IMR-90 (cell line): ENCODE measurements around the gene STARD7. TPM values are rescaled to one million over a fixed set of nuclear protein-coding genes. Genes with fewer than 3 reads are reported as not detected.

ENCODE experiments used
- ATAC-seq: fragments of 200-7000 bp; cut with Tn5 transposase; 2 replicates; pipeline ENCODE4 v1.9.1; 2020; ENCODE audit warnings: low read depth, mild to moderate bottlenecking, moderate library complexity
- BruUV-seq: library from RNA; stranded (reverse); fragments of 400-500 nt; replicated peaks from 2 replicates; lab custom pipeline; 2021; lab: Mats Ljungman, UMichigan
- CTCF ChIA-PET: fragments of 300-600 bp; formaldehyde crosslinking; extraction: SDS; loops from one replicate; lab custom pipeline; 2021; ENCODE audit warnings: antibody characterized with exemption; lab: Yijun Ruan, JAX
- POLR2A ChIA-PET: fragments of 300-600 bp; sonication (Branson Sonifier 250); formaldehyde crosslinking; loops from one replicate; lab custom pipeline; 2022; ENCODE audit warnings: antibody characterized with exemption; ENCODE audit not compliant: unreplicated experiment; lab: Charles Lee
- DNase-seq: peaks from one replicate; pipeline ENCODE4 v3.0.0; 2013
- H2AFZ ChIP-seq: replicated peaks from 2 replicates; pipeline ENCODE3; 2013; ENCODE audit warnings: low read length, mild to moderate bottlenecking; ENCODE audit not compliant: poor library complexity
- H2AK5ac ChIP-seq: 2 replicates; pipeline ENCODE4 v1.6.1; 2013; ENCODE audit warnings: low read depth, low read length, inconsistent platforms
- H2AK9ac ChIP-seq: replicated peaks from 2 replicates; pipeline ENCODE3; 2013; ENCODE audit warnings: mild to moderate bottlenecking, low read depth, low read length, moderate library complexity; ENCODE audit not compliant: poor library complexity
- H2BK120ac ChIP-seq: 2 replicates; pipeline ENCODE4 v1.6.1; 2013; ENCODE audit warnings: low read depth, low read length, inconsistent platforms
- H2BK15ac ChIP-seq: 3 replicates; pipeline ENCODE4 v1.6.1; 2013; ENCODE audit warnings: low read depth, low read length, inconsistent platforms
- H2BK20ac ChIP-seq: 2 replicates; pipeline ENCODE4 v1.6.1; 2013; ENCODE audit warnings: low read depth, mild to moderate bottlenecking, inconsistent platforms, low read length, moderate library complexity
- H2BK5ac ChIP-seq: 2 replicates; pipeline ENCODE4 v1.6.1; 2013; ENCODE audit warnings: mild to moderate bottlenecking, low read depth, low read length, inconsistent platforms; ENCODE audit not compliant: poor library complexity, severe bottlenecking
- H3K14ac ChIP-seq: replicated peaks from 2 replicates; pipeline ENCODE4 v1.6.1; 2013; ENCODE audit warnings: low read depth, low read length, inconsistent platforms
- H3K18ac ChIP-seq: 2 replicates; pipeline ENCODE4 v1.6.1; 2013; ENCODE audit warnings: low read depth, low read length, control low read depth
- H3K23ac ChIP-seq: 2 replicates; pipeline ENCODE4 v1.6.1; 2013; ENCODE audit warnings: low read depth, low read length, inconsistent platforms
- H3K27ac ChIP-seq: 2 replicates; pipeline ENCODE4 v1.5.1; 2013; ENCODE audit warnings: mild to moderate bottlenecking, control low read depth, low read length; ENCODE audit not compliant: insufficient read depth
- H3K27me3 ChIP-seq: 2 replicates; pipeline ENCODE4 v1.6.1; 2013; ENCODE audit warnings: low read length; ENCODE audit not compliant: control insufficient read depth, insufficient read depth
- H3K36me3 ChIP-seq: 2 replicates; pipeline ENCODE4 v1.6.1; 2013; ENCODE audit warnings: low read length, mixed read lengths; ENCODE audit not compliant: control insufficient read depth, insufficient read depth
- H3K4ac ChIP-seq: 2 replicates; pipeline ENCODE4 v1.6.1; 2013; ENCODE audit warnings: low read depth, low read length, inconsistent platforms
- H3K4me1 ChIP-seq: 2 replicates; pipeline ENCODE4 v1.6.1; 2013; ENCODE audit warnings: low read length, mixed read lengths; ENCODE audit not compliant: control insufficient read depth, insufficient read depth
- H3K4me2 ChIP-seq: 2 replicates; pipeline ENCODE4 v1.6.1; 2013; ENCODE audit warnings: low read depth, mild to moderate bottlenecking, control low read depth, low read length, moderate library complexity
- H3K4me3 ChIP-seq: 2 replicates; pipeline ENCODE4 v1.5.1; 2013; ENCODE audit warnings: low read depth, mild to moderate bottlenecking, control low read depth, low read length, moderate library complexity; ENCODE audit not compliant: insufficient read depth
- H3K56ac ChIP-seq: 2 replicates; pipeline ENCODE4 v1.6.1; 2013; ENCODE audit warnings: low read length, inconsistent platforms; ENCODE audit not compliant: insufficient read depth; ENCODE audit errors: extremely low read depth
- H3K79me1 ChIP-seq, 2 experiments: 2 replicates each; pipeline ENCODE4 v1.6.1; 2013; ENCODE audit warnings: low read length in 2 of 2, inconsistent platforms in 1 of 2, low read depth in 1 of 2
- H3K9ac ChIP-seq: 2 replicates; pipeline ENCODE4 v1.6.1; 2013; ENCODE audit warnings: low read depth, low read length, control low read depth
- H3K9me1 ChIP-seq: 2 replicates; pipeline ENCODE4 v1.6.1; 2013; ENCODE audit warnings: low read length, inconsistent platforms; ENCODE audit not compliant: insufficient read depth
- H3K9me3 ChIP-seq: 2 replicates; pipeline ENCODE4 v1.6.1; 2013; ENCODE audit warnings: low read length; ENCODE audit not compliant: control insufficient read depth, insufficient read depth
- H4K20me1 ChIP-seq: 2 replicates; pipeline ENCODE4 v1.6.1; 2013; ENCODE audit warnings: low read length, inconsistent platforms; ENCODE audit not compliant: insufficient read depth
- H4K5ac ChIP-seq: 2 replicates; pipeline ENCODE4 v1.6.1; 2013; ENCODE audit warnings: mild to moderate bottlenecking, low read depth, low read length, control low read depth
- H4K8ac ChIP-seq, 2 experiments: 2 replicates each; pipeline ENCODE4 v1.6.1; 2013; ENCODE audit warnings: low read depth in 2 of 2, low read length in 2 of 2, control low read depth in 1 of 2, inconsistent platforms in 1 of 2
- H4K91ac ChIP-seq: 2 replicates; pipeline ENCODE4 v1.6.1; 2013; ENCODE audit warnings: low read depth, low read length, inconsistent platforms; ENCODE audit not compliant: insufficient read depth
- CHD1 ChIP-seq: IDR thresholded peaks from 2 replicates; pipeline ENCODE4 v1.6.1; 2012; ENCODE audit warnings: low read depth, low read length, improper control_type of control experiment
- FOS ChIP-seq: fragments of 150-350 bp; IDR thresholded peaks from 2 replicates; pipeline ENCODE4 v1.6.1; 2016; ENCODE audit warnings: low read depth, low read length
- WGBS, 2 experiments: methylation state at CpG; one replicate each; pipeline versions ENCODE4 v1.1.5 to v1.1.7; 2013; ENCODE audit warnings: missing lambda C conversion rate in 2 of 2; ENCODE audit not compliant: insufficient read length in 1 of 2; ENCODE audit errors: extremely low coverage in 2 of 2; 5-methylcytosine and 5-hydroxymethylcytosine counted together
- dilution Hi-C: fragments of 300-500 bp; cut with HindIII; formaldehyde crosslinking; loops from one replicate; pipeline ENCODE4 v1.14.3; 2018; ENCODE audit warnings: low sequenced_read_pairs; ENCODE audit not compliant: unreplicated experiment
- in situ Hi-C: fragments of 300-500 bp; cut with MboI; formaldehyde crosslinking; loops from 3 replicates; pipeline ENCODE4 v1.14.3; 2019; ENCODE audit warnings: low sequenced_read_pairs, inconsistent platforms, mixed read lengths
- intact Hi-C: fragments of 100-400 bp; cut with micrococcal nuclease; formaldehyde crosslinking; loops from 2 replicates; pipeline ENCODE4 v1.10.0; 2022
- polyA plus RNA-seq, 3 experiments: library from polyadenylated mRNA; depleted of rRNA; stranded (reverse); fragments of >200 nt; gene quantifications; 2 replicates each; pipeline ENCODE4 v1.2.3, GENCODE V29; 2012; ENCODE audit warnings: low replicate concordance in 1 of 3
- total RNA-seq: library from RNA; depleted of rRNA; stranded (reverse); fragments of >200 nt; gene quantifications from 2 replicates; pipeline ENCODE4 v1.2.3, GENCODE V29; 2012
- TF ChIP-seq, protein P1 (sequence below): conservative IDR thresholded peaks from 2 replicates; pipeline ENCODE4 v1.5.1; 2012; ENCODE audit warnings: mild to moderate bottlenecking, low read depth, low read length, improper control_type of control experiment
- TF ChIP-seq, protein P2 (sequence below): fragments of 150-350 bp; IDR thresholded peaks from 2 replicates; pipeline ENCODE4 v1.6.1; 2017; ENCODE audit warnings: mild to moderate bottlenecking, antibody characterized with exemption, low read length, low read depth

Gene STARD7
- total and polyA plus RNA-seq, 2 of the 4 experiments (the other 2 are of a cell fraction) = 61.7 to 138 TPM

DNA sequence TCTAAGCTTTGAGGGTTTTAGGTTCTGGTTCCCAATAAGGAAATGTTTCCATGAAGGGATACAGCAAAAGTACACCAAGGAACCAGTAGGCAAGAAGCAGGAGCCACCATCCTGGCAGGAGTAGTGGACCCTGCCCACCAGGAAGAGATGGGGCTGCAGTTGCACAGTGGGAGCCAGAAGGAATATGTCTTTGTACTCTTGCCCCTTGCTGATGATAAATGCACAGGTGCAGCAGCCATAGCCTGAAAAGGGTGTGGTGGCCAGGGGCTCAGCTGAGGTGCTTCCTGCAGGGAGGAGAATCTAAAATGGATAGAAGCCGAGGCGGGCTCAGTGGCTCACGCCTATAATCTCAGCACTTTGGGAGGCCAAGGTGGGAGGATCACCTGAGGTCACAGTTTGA, 29.6 kb upstream of the STARD7 start:
- H3K9ac ChIP-seq = no peak overlapping the region
- ATAC-seq (no peak), DNase-seq (no peak)
- H2BK15ac ChIP-seq = no peak overlapping the region
- ChIA-PET POLR2A (no interaction called here), CTCF (no interaction called here)
- no peak overlapping the region for H3K56ac ChIP-seq
- H2BK5ac ChIP-seq = no peak overlapping the region
- no peaks in the 10 kb centered on the region for H3K27me3 ChIP-seq
- no peak overlapping the region for H3K4me3 ChIP-seq
- H2AK9ac ChIP-seq = no peak overlapping the region
- no peak overlapping the region for H2AK5ac ChIP-seq
- H4K20me1 ChIP-seq = no peaks in the 10 kb centered on the region
- H3K9me3 ChIP-seq = no peaks in the 10 kb centered on the region
- H3K36me3 ChIP-seq = peaks cover 4% of the 10 kb centered on the region
- in situ Hi-C loops = no loop called here
- peaks cover 3% of the 10 kb centered on the region; the same call in 1 of the 2 replicates for H3K4me1 ChIP-seq
- H3K23ac ChIP-seq = no peak overlapping the region
- H2AFZ ChIP-seq = no peak overlapping the region
- BruUV-seq = no TSS peak
- no peak overlapping the region for H2BK120ac ChIP-seq
- no peak overlapping the region for H3K4me2 ChIP-seq
- no peak overlapping the region for H3K4ac ChIP-seq
- dilution Hi-C loops = no loop called here
- no CpG with 5 or more reads among the region's 3 CpGs for WGBS, 2 experiments
- no peak overlapping the region for H3K18ac ChIP-seq
- intact Hi-C loops = no loop called here
- no peak overlapping the region for H4K5ac ChIP-seq
- no peak overlapping the region for H4K91ac ChIP-seq
- H4K8ac ChIP-seq = no peak overlapping the region
- TF ChIP-seq, protein P1, sequence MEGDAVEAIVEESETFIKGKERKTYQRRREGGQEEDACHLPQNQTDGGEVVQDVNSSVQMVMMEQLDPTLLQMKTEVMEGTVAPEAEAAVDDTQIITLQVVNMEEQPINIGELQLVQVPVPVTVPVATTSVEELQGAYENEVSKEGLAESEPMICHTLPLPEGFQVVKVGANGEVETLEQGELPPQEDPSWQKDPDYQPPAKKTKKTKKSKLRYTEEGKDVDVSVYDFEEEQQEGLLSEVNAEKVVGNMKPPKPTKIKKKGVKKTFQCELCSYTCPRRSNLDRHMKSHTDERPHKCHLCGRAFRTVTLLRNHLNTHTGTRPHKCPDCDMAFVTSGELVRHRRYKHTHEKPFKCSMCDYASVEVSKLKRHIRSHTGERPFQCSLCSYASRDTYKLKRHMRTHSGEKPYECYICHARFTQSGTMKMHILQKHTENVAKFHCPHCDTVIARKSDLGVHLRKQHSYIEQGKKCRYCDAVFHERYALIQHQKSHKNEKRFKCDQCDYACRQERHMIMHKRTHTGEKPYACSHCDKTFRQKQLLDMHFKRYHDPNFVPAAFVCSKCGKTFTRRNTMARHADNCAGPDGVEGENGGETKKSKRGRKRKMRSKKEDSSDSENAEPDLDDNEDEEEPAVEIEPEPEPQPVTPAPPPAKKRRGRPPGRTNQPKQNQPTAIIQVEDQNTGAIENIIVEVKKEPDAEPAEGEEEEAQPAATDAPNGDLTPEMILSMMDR = no peak
- TF ChIP-seq FOS (no peak), CHD1 (no peak)
- TF ChIP-seq, protein P2, sequence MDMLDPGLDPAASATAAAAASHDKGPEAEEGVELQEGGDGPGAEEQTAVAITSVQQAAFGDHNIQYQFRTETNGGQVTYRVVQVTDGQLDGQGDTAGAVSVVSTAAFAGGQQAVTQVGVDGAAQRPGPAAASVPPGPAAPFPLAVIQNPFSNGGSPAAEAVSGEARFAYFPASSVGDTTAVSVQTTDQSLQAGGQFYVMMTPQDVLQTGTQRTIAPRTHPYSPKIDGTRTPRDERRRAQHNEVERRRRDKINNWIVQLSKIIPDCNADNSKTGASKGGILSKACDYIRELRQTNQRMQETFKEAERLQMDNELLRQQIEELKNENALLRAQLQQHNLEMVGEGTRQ = no peak
- H3K27ac ChIP-seq = no peak overlapping the region
- H3K79me1 ChIP-seq = peaks cover 0 to 2% of the 10 kb centered on the region in 2 experiments; a peak in 1 of 4 replicates
- H2BK20ac ChIP-seq = no peak overlapping the region
- peaks cover 8% of the 10 kb centered on the region; the same call in 1 of the 2 replicates for H3K9me1 ChIP-seq
- no peak overlapping the region for H3K14ac ChIP-seq
